Mucosa of rectum (tissue), 2 donors: ENCODE data around the gene TXNDC11.

Source experiments
- H3K27ac ChIP-seq, 2 donors: one replicate each; pipeline ENCODE4 v1.7.0; 2013; ENCODE audit warnings: inconsistent platforms in 2 of 2, low read depth in 2 of 2, low read length in 2 of 2
- H3K27me3 ChIP-seq, 2 donors: one replicate each; pipeline ENCODE4 v1.7.0; 2013; ENCODE audit warnings: low read length in 2 of 2; ENCODE audit not compliant: control insufficient read depth in 2 of 2, insufficient read depth in 2 of 2
- H3K36me3 ChIP-seq, 2 donors: one replicate each; pipeline ENCODE4 v1.7.0; 2013; ENCODE audit warnings: low read length in 2 of 2; ENCODE audit not compliant: control insufficient read depth in 2 of 2, insufficient read depth in 2 of 2
- H3K4me1 ChIP-seq, 2 donors: one replicate each; pipeline ENCODE4 v1.7.0; 2013; ENCODE audit warnings: low read length in 2 of 2, mild to moderate bottlenecking in 1 of 2; ENCODE audit not compliant: control insufficient read depth in 2 of 2, insufficient read depth in 2 of 2
- H3K4me3 ChIP-seq, 2 donors: one replicate each; pipeline ENCODE4 v1.7.0; 2013; ENCODE audit warnings: low read length in 2 of 2
- H3K9ac ChIP-seq, 2 donors: one replicate each; pipeline ENCODE4 v1.7.0; 2013; ENCODE audit warnings: low read length in 2 of 2, low read depth in 1 of 2, mild to moderate bottlenecking in 1 of 2
- H3K9me3 ChIP-seq, 2 donors: one replicate each; pipeline ENCODE4 v1.7.0; 2013; ENCODE audit warnings: low read length in 2 of 2; ENCODE audit not compliant: control insufficient read depth in 2 of 2
- donor health status: healthy.
- donor health status: Normal muscosa, but diverticular disease.

TXNDC11 gene

GRCh38 chr16:11633113-11633512, 109.5 kb downstream of the TXNDC11 start:
- Histone ChIP-seq H3K4me3 (no peak overlapping the region), H3K36me3 (no peaks in the 10 kb centered on the region), H3K27me3 (no peaks in the 10 kb centered on the region), H3K9me3 (no peaks in the 10 kb centered on the region), H3K9ac (no peak overlapping the region), H3K4me1 (peaks cover 14 to 24% of the 10 kb centered on the region in 2 donors), H3K27ac (peak overlapping the region in 1 of 2 donors; percentile 52)

- Histone ChIP-seq H3K36me3 (no peaks in the 10 kb centered on the region), H3K9me3 (no peaks in the 10 kb centered on the region), H3K27me3 (no peaks in the 10 kb centered on the region), H3K4me1 (peaks cover 14 to 24% of the 10 kb centered on the region in 2 donors), H3K4me3 (no peak overlapping the region), H3K27ac (peak overlapping the region; percentile 52 to 55), H3K9ac (peak overlapping the region in 1 of 2 donors; percentile 24)
These were observed 110.2 kb downstream of the TXNDC11 start for GRCh38 chr16:11632455-11632939.

- Histone ChIP-seq H3K4me3 (no peak overlapping the region), H3K4me1 (peaks cover 14 to 22% of the 10 kb centered on the region in 2 donors), H3K27me3 (no peaks in the 10 kb centered on the region), H3K36me3 (no peaks in the 10 kb centered on the region), H3K27ac (no peak overlapping the region), H3K9ac (no peak overlapping the region), H3K9me3 (no peaks in the 10 kb centered on the region)
These were observed 111.4 kb downstream of the TXNDC11 start for GRCh38 chr16:11631214-11631613.

DNA sequence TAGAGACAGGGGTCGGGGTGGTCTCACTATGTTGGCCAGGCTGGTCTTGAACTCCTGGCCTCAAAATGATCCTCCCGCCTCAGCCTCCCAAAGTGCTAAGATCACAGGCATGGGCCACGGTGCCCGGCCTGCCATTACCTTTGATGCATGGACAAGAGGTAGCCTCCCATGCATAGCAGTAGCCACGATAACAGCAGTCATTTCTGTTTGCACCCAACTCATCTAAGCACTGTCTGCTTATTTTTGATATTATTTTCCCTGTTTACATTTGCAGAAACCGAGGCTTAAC, 111.9 kb downstream of the TXNDC11 start:
- H3K27me3 ChIP-seq, result no peaks in the 10 kb centered on the region
- peaks cover 12 to 18% of the 10 kb centered on the region in 2 donors for H3K4me1 ChIP-seq
- H3K9ac ChIP-seq, result no peak overlapping the region
- no peak overlapping the region for H3K4me3 ChIP-seq
- H3K27ac ChIP-seq, result no peak overlapping the region
- H3K9me3 ChIP-seq, result no peaks in the 10 kb centered on the region
- no peaks in the 10 kb centered on the region for H3K36me3 ChIP-seq

GRCh38 chr16:11630046-11630767, 112.5 kb downstream of the TXNDC11 start:
- H3K27me3 ChIP-seq, result no peaks in the 10 kb centered on the region
- H3K9ac ChIP-seq, result peak overlapping the region in 1 of 2 donors; percentile 6
- no peaks in the 10 kb centered on the region for H3K36me3 ChIP-seq
- peak overlapping the region; percentile 47 to 63 for H3K27ac ChIP-seq
- H3K9me3 ChIP-seq, result no peaks in the 10 kb centered on the region
- H3K4me3 ChIP-seq, result no peak overlapping the region
- H3K4me1 ChIP-seq, result peaks cover 7 to 13% of the 10 kb centered on the region in 2 donors
